Nephron progenitor cell (in vitro differentiated cells): ENCODE results near the gene NUDT2.
"Not testable (repeated sequence)": the region's sequence is repeated elsewhere in the genome, so short reads cannot be mapped to it uniquely, and the experiment has no call there.

Experiments used
- DNase-seq: peaks from one replicate; pipeline ENCODE4 v3.0.0; 2021
- H3K27ac Mint-ChIP-seq: 2 replicates; pipeline ENCODE4 v1.8.0; 2021; ENCODE audit warnings: mild to moderate bottlenecking, moderate library complexity, mixed read lengths
- H3K27me3 Mint-ChIP-seq: 2 replicates; pipeline ENCODE4 v1.8.0; 2021; ENCODE audit warnings: mild to moderate bottlenecking, low read depth, mixed read lengths; ENCODE audit not compliant: poor library complexity
- H3K36me3 Mint-ChIP-seq: 2 replicates; pipeline ENCODE4 v1.8.0; 2021; ENCODE audit warnings: low read depth, mixed read lengths
- H3K4me1 Mint-ChIP-seq: 2 replicates; pipeline ENCODE4 v1.8.0; 2021; ENCODE audit warnings: mixed read lengths
- H3K4me3 Mint-ChIP-seq: 2 replicates; pipeline ENCODE4 v1.8.0; 2021; ENCODE audit warnings: mild to moderate bottlenecking, moderate library complexity, mixed read lengths
- H3K9me3 Mint-ChIP-seq: 2 replicates; pipeline ENCODE4 v1.8.0; 2021; ENCODE audit warnings: mild to moderate bottlenecking, moderate library complexity, mixed read lengths
- CTCF ChIP-seq: fragments of 200-600 bp; sonication (generic); IDR thresholded peaks from 2 replicates; pipeline ENCODE4 v1.5.0; 2021; ENCODE audit warnings: antibody characterized with exemption

Gene NUDT2

GRCh38 chr9:34333836-34334235 lies 4.5 kb downstream of the NUDT2 start:
- Mint-ChIP-seq H3K27ac (no peak overlapping the region), H3K4me1 (peaks cover 45% of the 10 kb centered on the region), H3K36me3 (no peaks in the 10 kb centered on the region), H3K9me3 (no peaks in the 10 kb centered on the region), H3K4me3 (no peak overlapping the region), H3K27me3 (peaks cover 2% of the 10 kb centered on the region)
- no peak for TF ChIP-seq CTCF
- DNase-seq = no peak

GRCh38 chr9:34334337-34334824 lies 5.0 kb downstream of the NUDT2 start:
- DNase-seq = no peak
- Mint-ChIP-seq H3K9me3 (no peaks in the 10 kb centered on the region), H3K27me3 (peaks cover 2% of the 10 kb centered on the region), H3K36me3 (no peaks in the 10 kb centered on the region), H3K4me3 (no peak overlapping the region), H3K27ac (no peak overlapping the region), H3K4me1 (peaks cover 45% of the 10 kb centered on the region)
- no peak for TF ChIP-seq CTCF

GRCh38 chr9:34334916-34335315 lies 5.5 kb downstream of the NUDT2 start:
- peaks cover 2% of the 10 kb centered on the region for H3K27me3 Mint-ChIP-seq

DNA sequence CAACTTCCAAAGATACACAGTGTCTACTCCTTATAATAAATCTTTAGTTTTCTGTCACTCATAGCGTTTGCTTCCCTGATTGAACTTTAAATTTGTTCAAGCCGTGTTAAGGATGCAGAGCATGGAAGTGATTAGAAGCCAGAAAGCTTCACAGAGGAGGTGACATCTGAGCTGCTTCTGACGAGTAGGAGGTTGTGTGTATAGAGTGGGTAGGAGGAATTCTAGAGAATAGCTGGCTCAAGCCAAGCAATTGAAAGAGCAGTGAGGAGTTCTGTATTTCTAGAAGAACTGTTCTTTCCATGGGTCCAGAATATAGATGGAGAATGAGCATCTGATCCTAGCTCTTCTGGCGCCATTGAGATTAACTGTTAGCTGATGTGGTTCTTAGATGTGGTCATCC lies 6.0 kb downstream of the NUDT2 start:
- Mint-ChIP-seq H3K27ac (peak overlapping the region; percentile 8), H3K27me3 (no peaks in the 10 kb centered on the region), H3K36me3 (peaks cover 5% of the 10 kb centered on the region), H3K4me1 (peaks cover 36% of the 10 kb centered on the region), H3K9me3 (no peaks in the 10 kb centered on the region), H3K4me3 (no peak overlapping the region)
- DNase-seq = no peak
- no peak for TF ChIP-seq CTCF

More at GRCh38 chr9:34334916-34335315, 5.5 kb downstream of the NUDT2 start:
- H3K4me1 Mint-ChIP-seq = peaks cover 41% of the 10 kb centered on the region
- no peak for DNase-seq
- peaks cover under 1% of the 10 kb centered on the region for H3K36me3 Mint-ChIP-seq
- H3K9me3 Mint-ChIP-seq = no peaks in the 10 kb centered on the region
- no peak overlapping the region for H3K27ac Mint-ChIP-seq
- no peak for TF ChIP-seq CTCF
- H3K4me3 Mint-ChIP-seq = no peak overlapping the region

DNA sequence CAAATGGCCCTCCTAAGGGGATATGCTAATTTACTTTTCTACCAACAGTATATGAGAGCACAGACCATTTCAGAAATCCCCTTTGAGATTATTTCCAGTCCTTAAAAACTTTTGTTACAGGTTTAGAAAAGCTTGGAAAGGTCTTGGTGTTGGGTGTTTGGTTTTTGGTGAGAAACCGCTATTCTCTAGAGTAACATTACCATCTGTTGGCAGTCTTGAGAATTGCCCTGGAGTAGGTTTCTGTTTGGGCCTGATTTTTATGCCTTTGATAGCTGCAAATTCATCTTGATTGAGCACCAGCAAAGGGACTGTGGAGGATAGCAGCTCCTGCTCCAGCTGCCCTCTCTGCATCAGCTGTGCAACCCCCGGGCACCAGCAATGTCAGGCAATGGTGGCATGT lies 8.0 kb downstream of the NUDT2 start:
- Mint-ChIP-seq H3K27ac (no peak overlapping the region), H3K9me3 (no peaks in the 10 kb centered on the region), H3K4me3 (no peak overlapping the region), H3K36me3 (peaks cover 6% of the 10 kb centered on the region), H3K27me3 (no peaks in the 10 kb centered on the region), H3K4me1 (peaks cover 23% of the 10 kb centered on the region)
- no peak for DNase-seq
- TF ChIP-seq CTCF = no peak

DNA sequence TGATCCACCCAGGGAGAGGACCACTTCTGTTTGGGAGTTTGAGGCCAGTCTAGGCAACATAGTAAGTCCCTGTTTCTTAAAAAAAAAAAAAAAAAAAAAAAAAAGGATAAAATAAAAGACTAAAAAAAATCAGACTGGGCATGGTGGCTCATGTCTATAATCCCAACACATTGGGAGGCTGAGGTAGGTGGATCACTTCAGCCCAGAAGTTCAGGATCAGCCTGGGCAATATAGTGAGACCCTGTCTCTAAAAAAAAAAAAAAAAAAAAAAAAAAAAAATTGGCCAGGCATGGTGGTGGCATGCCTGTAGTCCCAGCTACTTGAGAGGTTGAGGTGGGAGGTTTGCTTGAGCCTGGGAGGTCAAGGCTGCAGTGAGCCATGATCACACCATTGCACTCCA lies 8.7 kb downstream of the NUDT2 start:
- peaks cover 18% of the 10 kb centered on the region for H3K4me1 Mint-ChIP-seq
- H3K36me3 Mint-ChIP-seq, H3K27ac Mint-ChIP-seq, H3K9me3 Mint-ChIP-seq, DNase-seq, H3K27me3 Mint-ChIP-seq, H3K4me3 Mint-ChIP-seq: not testable (repeated sequence)
